ENCODE data around the gene RAD51.
"Not testable (repeated sequence)": the region's sequence is repeated elsewhere in the genome, so short reads cannot be mapped to it uniquely, and the experiment has no call there.

The RAD51 gene

DNA sequence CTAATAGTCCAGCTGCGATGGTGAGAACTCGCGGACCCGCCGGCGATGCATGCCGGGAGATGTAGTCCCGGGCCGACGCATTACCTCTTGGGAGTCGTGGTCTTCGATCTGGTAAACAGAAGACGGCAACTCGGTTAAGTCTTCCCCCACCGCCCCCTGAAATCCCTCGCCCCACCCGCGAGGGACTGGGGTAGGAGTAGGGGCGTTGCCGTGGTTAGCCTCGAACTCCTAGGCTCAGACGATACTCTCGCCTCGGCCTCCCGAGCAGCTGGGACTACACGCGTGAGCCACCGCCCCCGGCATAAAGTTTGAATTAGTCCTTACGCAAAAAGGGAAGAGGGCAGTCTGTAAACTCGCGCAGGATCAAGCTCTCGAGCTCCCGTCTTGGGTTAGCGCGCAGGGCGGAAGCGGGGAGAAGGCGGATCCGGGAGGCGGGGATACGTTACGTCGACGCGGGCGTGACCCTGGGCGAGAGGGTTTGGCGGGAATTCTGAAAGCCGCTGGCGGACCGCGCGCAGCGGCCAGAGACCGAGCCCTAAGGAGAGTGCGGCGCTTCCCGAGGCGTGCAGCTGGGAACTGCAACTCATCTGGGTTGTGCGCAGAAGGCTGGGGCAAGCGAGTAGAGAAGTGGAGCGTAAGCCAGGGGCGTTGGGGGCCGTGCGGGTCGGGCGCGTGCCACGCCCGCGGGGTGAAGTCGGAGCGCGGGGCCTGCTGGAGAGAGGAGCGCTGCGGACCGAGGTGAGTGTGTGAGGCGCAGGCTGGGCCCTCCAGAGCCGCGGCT, at the start of gene RAD51:
TSS of gene RAD51 (plus strand) at position 487 of the 781 bp plus-strand sequence. CDS start 3,585 bp downstream, outside the sequence.
- DNase-seq: peak; percentile 88 to 92

DNA sequence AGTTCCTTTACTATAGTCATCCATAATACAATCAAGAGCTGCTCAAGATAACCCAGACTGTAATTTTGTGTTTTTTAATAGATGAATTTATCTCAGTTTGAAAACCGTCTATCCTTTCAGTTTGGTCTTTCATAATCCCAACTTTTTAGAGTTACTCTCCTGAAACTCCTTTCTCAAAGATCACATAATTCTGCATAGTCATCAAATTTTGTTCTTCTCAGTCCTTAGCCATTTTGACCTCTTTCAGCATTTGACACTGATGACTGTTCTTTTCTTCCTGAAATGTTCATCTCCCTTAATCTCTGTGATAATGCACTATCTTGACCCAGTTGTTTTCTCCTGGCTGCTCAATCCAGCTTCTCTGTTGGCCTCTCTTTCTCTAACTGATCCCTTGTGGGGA, 47.5 kb upstream of the RAD51 start:
- DNase-seq: no peak

DNA sequence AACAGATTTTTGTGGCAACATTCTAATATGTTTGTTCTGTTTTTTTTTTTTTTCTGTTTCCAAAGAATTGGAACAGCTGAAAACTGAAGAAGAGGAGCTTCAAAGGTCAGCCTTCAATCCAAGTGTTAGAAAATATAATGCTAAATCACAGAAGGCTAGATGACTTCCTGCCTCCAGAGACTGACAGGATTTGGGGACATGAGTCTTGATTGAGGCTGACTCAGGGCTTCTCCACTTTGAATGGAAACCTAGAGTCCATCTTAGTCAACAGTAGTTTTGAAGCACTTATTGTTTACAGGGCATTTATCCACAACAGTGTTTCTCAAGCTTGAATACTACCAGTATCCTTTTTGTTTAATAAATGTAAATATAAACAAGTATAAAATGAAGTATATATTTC, 44.5 kb upstream of the RAD51 start:
- no peak for DNase-seq

DNA sequence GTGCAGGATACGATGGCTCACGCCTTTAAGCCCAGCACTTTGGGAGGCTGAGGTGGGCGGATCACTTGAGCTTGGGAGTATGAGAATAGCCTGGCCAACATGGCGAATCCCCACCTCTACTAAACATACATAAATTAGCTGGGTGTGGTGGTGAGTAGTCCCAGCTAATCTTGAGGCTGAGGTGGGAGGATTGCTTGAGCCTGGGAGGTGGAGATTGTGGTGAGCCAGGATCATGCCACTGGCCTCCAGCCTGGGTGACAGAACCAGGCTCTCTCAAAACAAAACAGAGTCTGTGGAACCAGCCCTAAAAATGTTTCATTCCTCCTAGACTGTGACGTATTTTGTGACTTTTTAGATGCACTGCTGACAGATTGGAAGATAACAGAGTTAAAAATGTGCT, 34.3 kb upstream of the RAD51 start:
- no peak for DNase-seq

DNA sequence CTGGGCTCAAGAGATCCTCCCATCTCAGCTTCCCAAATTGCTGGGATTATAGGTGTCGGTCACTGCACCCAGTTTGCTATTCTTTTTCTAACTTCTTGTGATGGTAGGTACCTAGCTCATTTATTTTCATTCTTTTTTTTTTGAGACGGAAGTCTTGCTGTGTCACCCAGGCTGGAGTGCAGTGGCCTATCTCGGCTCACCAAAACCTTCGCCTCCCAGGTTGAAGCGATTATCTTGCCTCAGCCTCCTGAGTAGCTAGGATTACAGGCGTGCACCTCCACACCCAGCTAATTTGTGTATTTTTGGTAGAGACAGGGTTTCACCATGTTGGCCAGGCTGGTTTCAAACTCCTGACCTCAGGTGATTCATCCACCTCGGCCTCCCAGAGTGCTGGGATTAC, 30.1 kb upstream of the RAD51 start:
- DNase-seq: no peak

DNA sequence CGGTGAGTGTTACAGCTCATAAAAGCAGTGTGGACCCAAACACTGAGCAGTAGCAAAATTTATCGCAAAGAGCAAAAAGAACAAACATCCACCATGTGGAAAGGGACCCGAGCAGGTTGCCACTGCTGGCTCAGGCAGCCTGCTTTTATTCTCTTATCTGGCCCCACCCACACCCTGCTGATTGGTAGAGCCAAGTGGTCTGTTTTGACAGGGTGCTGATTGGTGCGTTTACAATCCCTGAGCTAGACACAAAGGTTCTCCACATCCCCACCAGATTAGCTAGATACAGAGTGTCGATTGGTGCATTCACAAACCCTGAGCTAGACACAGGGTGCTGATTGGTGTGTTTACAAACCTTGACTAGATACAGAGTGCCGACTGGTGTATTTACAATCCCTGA, 18.7 kb upstream of the RAD51 start:
- not testable (repeated sequence) for DNase-seq

DNA sequence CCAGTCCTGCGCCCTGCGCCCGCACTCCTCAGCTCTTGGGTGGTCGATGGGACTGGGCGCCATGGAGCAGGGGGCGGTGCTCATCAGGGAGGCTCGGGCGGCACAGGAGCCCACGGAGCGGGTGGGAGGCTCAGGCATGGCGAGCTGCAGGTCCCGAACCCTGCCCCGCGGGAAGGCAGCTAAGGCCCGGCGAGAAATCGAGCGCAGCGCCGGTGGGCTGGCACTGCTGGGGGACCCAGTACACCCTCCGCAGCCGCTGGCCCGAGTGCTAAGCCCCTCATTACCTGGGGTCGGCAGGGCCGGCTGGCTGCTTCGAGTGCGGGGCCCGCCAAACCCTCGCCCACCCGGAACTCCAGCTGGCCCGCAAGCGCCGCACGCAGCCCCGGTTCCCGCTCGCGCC, 18.1 kb upstream of the RAD51 start:
- DNase-seq: not testable (repeated sequence)

DNA sequence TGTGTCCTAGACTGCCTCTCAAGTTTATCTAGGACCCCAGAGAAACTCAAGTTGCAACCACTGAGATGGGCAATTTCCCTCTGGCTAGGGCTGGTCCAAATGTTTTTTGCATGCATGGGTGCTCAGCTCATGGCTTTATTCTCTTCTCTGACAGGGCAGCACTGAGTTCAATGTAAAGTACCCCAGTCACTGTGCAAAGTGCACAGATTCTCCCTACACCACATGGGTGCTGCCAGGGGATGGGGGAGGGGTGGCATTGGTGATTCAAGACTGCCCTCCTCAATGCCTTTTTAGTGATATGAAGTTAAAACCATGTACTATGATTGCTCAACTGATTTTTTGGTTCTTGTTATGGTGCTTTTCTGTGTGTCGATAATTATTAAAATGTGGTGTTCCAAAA, 14.8 kb upstream of the RAD51 start:
- no peak for DNase-seq

DNA sequence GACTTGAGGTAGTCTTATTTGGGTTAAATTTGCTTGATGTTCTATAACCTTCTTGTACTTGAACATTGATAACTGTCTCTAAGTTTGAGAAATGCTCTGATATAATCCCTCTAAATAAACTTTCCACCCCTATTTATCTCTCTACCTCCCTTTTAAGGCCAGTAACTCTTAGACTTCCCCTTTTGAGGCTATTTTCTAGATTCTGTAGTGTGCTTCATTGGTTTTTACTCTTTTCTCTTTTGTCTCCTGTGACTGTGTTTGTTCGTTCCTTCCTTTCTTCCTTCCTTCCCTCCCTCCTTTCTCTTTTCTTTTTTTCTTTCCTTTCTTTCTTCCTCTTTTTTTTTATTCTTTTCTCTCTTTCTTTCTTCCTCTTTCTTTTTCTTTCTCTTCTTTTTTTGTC, 14.0 kb upstream of the RAD51 start:
- peak in 1 of 2 donors; percentile 18 for DNase-seq

DNA sequence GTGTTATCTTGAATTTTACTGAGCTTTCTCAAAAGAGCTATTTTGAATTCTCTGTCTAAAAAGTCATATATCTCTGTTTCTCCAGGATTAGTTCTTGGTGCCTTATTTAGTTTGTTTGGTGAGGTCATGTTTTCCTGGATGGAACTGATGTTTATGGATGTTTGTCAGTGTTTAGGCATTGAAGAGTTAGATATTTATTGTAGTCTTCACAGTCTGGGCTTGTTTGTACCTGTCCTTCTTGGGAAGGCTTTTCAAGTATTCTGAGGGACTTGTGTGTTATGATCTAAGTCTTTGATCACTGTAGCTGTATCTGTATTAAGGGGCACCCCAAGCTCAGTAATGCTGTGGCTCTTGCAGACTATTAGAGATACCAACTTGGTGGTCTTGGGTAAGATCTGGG, 10.6 kb upstream of the RAD51 start:
- no peak for DNase-seq

DNA sequence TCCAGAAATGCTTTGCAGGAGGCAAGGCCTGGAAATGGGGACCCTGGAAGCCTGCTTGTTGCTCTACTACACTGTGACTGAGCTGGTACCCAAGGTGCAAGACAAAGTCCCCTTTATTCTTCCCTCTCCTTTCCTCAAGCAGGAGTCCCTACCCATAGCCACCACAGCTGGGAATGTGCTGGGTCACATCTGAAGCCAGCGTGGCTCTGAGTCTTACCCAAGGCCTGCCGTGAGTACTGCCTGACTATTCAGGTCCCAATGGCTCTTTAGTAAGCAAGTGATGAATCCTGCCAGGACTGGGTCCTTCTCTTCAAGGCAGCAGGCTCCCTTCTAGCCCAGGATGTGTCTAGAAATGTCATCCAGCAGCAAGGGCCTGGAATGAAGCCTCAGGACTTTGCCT, 9.6 kb upstream of the RAD51 start:
- DNase-seq: no peak

DNA sequence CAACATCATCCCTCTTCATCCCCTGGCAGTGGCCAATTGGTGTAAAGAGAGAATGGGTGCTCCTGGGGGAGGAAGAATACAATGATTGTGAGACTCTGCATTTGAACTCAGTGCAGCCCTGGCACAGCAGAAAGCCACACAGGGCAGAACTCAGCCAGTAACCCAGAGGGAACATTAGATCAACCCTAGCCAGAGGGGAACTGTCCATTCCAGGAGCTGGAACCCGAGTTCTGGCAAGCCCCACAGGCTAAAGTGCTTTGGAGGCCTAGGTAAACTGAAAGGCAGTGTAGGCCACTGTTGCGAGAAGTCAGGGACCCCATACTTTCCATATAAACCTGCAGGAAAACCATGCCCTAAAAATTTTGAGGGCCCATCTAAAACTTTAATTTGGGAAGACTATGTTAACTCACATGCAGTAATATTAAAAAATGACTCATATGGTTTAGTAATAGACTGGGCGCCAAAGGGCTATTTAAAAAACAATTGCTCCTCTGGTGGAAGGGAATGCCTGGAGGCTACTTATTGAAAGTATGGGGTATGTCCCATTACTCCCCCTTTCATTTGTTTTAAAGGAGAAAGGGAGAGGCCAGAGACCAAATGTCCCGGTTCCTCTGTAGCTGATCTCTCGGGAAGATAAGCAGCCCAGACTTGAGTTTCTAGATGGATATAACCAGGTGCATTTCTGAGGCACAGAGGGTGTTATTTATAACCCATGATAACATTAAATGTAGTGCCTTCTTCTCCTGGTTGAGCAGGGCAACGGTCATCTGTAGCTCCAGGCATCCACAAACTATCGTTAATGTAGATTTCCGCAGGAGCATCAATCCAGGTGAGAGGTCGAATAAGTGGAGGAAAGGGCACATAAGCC, 5.8 kb upstream of the RAD51 start:
- no peak for DNase-seq

DNA sequence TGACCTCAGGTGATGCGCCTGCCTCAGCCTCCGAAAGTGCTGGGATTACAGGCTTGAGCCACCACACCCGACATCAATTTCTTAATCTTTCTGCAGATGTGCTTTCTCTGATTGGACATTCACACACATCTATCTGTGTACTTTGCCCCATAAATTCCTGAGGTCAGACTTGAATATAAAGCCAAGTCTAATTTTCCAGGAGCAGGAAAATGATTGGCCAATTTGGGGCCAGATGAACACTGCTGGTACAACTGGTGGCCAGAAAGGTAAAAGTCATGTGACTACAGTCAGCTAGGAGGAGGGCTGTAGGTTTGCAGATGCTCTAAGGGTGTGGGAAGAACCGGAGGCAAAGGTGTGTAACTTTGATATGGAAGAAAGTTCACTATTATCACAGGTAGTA, 3.2 kb upstream of the RAD51 start:
- no peak for DNase-seq

DNA sequence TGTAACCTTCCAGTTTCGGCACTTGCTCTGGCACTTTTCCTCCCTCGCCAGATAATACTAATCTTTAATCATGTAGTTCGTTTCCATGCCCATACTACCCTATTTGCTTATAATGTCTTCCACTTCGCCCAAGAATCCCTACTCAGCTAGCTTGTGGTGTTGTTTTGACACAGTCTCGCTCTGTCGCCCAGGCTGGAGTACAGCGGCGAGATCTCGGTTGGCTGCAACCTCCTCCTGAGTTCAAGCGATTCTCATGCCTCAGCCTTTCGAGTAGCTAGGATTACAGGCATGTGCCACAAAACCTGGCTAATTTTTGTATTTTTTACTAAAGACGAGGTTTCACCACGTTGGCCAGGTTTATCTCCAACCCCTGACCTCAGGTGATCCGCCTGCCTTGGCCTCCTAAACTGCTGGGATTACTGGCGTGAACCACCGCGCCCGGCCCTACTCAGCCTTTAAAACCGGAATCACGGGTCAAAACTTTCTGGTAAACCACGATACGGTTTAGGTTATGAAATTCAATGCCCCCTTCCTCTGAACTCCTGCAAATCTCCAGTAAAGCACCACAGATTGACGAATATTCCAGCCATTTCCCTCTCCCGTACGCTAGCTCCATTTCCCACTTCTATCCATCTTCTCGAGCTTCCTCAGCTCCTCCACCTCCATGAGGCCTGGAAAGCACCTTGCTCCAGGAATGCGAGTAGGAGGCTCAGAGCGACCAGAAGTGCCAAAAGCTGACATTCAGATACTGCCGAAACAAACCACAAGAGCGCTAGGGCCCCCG, 878 bp upstream of the RAD51 start:
- no peak for DNase-seq

DNA sequence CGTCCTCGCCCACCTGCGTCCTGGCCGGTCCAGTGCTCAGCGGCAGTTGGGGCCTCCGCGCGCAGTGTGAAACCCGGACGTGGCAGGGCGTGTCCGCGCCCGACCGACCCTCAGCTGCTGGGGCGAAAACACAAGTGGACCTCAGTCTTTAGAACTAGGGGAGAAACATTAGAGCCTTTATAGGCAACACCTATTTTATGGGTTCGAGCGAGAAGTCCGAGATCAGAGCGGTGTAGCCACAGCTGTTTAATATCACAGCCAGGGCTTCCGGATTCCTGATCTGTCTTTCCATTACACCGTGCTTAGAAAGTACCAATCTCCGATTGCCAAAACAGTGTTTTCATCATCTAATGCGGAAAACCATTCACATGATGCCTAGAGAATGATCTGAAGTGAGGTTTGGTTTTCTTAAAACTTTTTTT, 506 bp downstream of the RAD51 start:
- no peak for DNase-seq

DNA sequence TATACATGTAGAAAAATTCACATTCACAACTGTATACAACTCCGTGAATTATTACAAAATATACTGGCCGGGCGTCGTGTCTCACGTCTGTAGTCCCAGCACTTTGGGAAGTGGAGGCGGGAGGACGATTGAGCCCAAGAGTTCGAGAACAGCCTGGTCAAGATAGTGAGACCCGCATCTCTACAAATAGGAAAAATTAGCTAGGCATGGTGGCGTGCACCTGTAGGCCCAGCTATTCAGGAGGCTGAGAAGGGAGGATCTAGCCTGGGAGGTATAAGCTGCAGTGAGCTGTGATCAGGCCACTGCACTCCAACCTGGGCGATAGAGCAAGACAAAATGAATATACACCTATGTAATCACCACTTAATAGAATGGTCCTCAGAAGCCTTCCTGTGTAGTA, 1.3 kb downstream of the RAD51 start:
- DNase-seq: no peak

DNA sequence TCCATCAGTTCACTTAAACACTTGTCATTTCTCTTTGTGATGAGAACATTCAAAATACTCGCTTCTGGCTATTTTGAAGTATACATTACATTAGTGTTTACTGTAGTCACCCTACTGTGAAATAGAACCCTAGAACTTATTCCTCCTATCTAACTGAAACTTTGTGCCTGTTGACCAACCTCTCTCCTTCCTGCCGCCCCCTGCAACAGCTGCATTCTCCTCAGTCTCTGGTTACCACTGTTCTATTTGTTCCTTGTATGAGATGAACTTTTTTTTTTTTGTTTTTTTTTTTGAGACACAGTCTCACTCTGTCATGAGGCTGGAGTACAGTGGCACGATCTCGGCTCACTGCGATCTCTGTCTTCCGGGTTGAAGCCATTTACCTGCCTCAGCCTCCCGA, 2.9 kb downstream of the RAD51 start:
- DNase-seq: no peak

DNA sequence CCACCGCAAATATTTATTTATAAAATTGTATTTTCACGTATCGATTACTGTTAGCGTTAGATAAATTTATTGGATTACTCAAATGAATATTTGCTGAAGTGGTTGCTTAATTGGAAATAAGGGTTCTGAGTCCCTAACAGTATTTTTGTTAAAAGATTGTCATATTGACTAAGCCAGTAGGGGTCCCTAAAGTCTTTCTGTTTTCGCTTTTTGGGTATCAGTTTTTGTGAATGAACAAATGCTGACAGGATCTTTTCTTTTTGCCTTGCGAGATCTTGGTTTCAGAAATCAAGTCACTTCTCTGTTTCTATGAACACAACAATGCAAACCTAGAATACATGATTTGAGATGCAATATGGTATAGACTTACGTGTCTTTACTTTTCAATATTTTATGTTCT, 7.1 kb downstream of the RAD51 start:
- DNase-seq: peak in 1 of 2 donors; percentile 35

DNA sequence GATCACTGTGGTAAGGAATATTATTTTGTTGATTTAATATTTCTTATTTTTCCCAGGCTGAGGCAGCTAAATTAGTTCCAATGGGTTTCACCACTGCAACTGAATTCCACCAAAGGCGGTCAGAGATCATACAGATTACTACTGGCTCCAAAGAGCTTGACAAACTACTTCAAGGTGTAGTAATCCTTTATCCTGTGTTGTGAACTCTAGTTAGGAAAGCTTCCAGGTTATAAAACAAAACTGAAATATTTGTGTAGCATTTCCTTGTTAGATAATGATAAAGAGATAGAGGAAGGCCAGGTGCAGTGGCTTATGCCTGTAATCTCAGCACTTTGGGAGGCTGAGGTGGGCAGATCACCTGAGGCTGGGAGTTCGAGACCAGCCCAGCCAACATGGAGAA, 11.1 kb downstream of the RAD51 start:
- DNase-seq: no peak

DNA sequence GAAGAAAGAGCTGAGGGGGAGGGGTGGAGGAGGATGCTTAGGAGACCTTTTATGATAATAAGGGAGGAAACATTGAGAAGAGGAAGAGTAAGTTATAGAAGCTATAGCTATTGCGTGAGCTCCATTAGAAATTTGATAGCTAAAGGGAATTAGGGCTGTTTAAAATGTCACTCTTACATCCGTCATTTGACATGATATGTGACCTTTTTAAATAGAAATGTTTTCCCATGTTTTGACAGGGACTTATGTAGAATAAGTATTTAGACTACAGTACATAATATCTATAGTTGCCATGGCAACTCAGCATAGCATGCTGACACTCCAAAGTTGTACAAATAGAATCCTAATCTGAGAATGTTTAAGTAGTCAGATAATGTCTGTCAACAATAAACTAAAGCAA, 19.2 kb downstream of the RAD51 start:
- no peak for DNase-seq

DNA sequence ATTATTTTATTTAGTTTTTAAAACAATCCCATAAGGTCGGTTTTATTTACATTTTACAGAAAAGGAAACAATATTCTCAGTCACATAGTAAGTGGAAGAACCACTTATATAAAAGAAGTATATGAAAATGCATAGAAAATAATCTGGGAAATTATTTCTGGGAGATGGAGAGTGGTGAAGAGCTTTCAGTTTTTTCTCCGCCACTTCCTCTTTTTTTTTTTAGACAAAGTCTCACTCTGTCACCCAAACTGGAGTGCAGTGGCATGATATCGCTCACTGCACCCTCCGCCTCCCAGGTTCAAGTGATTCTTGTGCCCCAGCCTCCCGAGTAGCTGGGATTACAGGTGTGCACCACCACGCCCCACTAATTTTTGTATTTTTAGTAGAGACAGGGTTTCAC, 21.2 kb downstream of the RAD51 start:
- no peak for DNase-seq

DNA sequence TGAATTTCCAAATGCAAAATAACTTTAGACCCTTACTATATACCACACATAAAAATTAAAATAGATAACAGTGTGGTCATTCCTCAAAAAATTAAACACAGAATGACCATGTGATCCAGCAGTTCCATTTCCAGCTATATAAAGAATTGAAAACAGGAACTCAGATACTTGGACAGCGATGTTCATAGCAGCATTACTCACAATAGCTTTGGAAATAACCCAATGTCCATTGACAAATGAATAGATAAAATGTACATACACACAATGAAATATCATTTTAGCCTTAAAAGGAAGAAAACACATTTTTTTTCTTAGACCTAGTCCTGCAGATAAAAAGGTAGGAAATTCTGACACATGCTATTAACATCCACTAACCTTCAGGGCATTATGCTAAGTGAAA, 26.7 kb downstream of the RAD51 start:
- DNase-seq: no peak

DNA sequence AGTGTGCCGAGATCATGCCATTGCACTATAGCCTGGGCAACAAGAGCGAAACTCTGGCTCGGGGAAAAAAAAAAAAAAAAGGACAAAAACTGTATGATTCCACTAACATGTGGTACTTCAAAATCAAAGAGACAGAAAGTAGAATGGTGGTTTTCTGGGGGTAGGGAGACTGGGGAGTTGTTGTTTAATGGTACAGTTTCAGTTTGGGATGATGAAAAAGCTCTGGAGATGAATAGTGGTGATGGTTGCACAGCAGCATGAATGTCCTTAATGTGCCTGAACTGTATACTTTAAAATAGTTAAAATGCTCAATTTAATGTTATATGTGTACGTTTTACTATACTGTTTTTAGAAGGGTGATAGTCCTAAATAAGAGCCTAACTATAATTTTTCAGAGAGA, 27.4 kb downstream of the RAD51 start:
- DNase-seq: no peak

DNA sequence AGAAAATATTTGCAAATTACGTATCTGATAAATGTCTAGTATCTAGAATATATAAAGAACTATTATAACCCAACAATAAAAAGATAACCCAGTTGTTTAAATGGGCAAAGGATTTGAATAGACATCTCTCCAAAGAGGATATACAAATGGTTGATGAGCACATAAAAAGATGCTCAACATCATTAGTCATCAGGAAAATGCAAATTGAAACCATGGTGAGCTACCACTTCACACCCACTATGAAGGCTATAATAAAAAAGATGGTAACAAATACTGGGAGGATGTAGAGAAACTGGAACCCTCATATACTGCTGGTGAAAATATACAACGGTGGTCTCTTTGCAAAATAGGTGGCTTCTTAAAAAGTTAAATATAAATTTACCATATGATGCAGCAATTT, 28.0 kb downstream of the RAD51 start:
- no peak for DNase-seq
